ENCODE results near the gene KATNAL1.

DNA sequence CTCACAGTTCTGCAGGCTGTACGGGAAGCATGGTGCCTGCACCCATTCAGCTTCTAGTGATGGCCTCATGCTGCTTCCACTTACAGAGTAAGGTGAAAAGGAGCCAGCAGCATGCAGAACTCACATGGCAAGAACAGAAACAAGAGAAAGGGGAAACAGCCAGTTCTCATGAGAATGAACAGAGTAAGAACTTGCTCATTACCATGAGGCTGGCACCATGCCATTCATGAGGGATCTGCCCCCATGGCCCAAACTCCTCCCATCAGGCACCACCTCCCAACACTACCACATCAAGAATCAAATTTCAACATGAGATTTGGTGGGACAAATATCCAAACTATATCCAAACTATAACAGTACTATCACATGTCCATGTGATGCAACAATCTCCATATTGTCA lies 72.1 kb downstream of the KATNAL1 start:
- no peak for TF ChIP-seq CTCF (conservative IDR thresholded peaks at IDR 0.05 in 1 of 2, IDR thresholded peaks at IDR 0.05 in 1 of 2; ENCODE audit: extremely low read depth in 1 of 2, insufficient read depth in 1 of 2, low read depth in 1 of 2, low read length in 2 of 2)
- no peak for TF ChIP-seq EZH2 (IDR thresholded peaks at IDR 0.05; ENCODE audit: borderline replicate concordance, low read length)

Data from mammary epithelial cell (primary cell).